SK-MEL-5 (cell line): Measurements from ENCODE around the gene ZNF736. TPM values are rescaled to one million over a fixed set of nuclear protein-coding genes. Genes with fewer than 3 reads are reported as not detected.

Experiments
- DNase-seq: peaks from one replicate; pipeline ENCODE4 v3.0.0-alpha.2; 2016; ENCODE audit warnings: low read depth, low spot score
- in situ Hi-C: cut with HindIII; loops from 2 replicates; pipeline ENCODE4 v1.10.0; 2016; ENCODE audit warnings: low sequenced_read_pairs, high pct_unique_total_duplicates, low pct_unique_long_range_greater_than_20kb
- total RNA-seq: library from RNA; depleted of rRNA; stranded (reverse); fragments of >200 nt; shearing (Covaris generic); gene quantifications from 2 replicates; pipeline ENCODE4 v1.2.3, GENCODE V29; 2014; rRNA removed

ZNF736 gene
- total RNA-seq, 1 experiment from 2014 or later = 0.74 TPM

DNA sequence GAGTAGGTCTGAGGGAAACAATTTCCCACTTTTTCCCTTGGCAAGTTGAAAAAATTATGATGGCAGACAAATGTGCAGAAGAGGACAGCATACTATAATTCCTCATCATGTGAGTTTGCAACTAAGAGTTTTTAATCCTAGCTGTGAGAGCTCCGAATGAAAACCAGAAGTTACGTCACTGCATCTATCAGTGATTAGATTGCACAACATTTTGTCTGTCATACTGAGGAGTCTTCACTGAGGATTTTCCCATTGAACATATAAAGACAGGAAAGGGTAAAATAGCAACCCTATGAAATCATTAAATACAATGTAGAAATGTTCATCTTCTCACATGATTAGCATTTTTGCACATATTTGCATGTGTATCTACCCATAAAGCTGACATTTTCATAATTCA is 45.8 kb downstream of the ZNF736 start:
- no peak for DNase-seq
- in situ Hi-C loops = no loop called here

DNA sequence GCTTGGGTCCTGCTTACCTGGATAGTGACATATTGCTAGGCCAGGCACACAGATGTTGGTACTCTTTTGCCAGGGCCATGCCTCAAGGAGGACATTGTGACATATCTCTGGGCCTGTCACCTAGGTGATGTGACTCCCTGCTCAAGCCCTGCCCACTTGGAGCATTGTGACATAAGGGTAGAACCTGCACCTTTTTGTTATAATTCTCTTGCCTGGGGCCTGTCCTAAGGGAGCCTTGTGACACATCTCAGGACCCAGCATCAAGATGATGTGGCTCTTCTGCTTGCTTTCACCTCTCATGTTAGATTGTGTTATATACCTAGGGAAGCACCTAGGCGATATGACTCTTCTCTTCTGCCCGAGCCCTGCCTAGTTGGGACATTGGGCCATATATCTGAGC is 57.4 kb downstream of the ZNF736 start:
- DNase-seq = no peak
- in situ Hi-C loops = no loop called here

DNA sequence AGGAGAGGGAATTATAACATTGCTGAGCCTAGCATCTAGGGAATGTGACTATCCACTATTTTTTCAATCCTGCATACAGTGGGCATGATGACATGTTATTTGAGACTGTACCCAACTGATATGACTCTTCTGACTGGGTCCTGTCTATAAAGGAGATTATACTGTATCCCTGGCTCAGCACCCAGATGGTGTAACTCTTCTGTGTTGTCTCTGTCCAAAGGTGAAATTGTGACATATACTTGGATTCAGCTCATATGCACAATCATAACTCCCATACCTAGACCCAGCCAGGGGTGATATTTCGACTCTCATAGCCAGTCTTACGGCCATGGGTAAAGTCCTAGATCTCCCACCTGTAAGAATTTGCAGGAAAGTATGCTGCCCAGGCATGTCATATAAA is 59.3 kb downstream of the ZNF736 start:
- in situ Hi-C loops = no loop called here
- DNase-seq = no peak

DNA sequence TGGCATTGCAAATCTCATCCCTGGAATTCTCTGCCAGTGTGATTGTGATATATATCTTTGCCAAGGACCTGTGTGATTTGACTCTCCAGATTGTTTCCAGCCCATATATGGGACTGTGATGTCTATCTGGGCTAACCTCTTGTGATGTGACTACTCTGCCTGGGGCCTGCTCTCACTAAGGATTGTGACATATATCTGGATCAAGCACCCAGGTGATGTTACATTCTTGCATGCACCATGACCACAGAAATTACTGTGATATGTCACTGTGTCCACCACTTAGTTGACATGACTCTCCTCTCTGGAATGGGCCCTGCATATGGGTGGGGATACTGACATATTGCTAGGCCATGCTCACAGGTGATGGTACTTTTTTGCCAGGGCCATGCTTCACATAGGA is 86.6 kb downstream of the ZNF736 start:
- DNase-seq = no peak
- in situ Hi-C loops = no loop called here

Other genes starting within 250 kb of the ZNF736 start
- gene ZNF735, start 106.8 kb upstream of the ZNF736 start, total RNA-seq = not detected in 2 replicates
- not detected in 2 replicates for gene ZNF679, start 85.5 kb upstream of the ZNF736 start, total RNA-seq
- gene ZNF680, start 249.1 kb downstream of the ZNF736 start, total RNA-seq = 6.0 and 9.4 TPM in 2 replicates